Activated T-cell treated with anti-CD3 and anti-CD28 coated beads, Interleukin-2, amount 50 U/mL, for 1 hour (primary cell): ENCODE measurements around the gene ZNF689.
A peak's percentile ranks its signal among the peaks of the same experiment; 100 is the strongest.
"Not testable (repeated sequence)": the region's sequence is repeated elsewhere in the genome, so short reads cannot be mapped to it uniquely, and the experiment has no call there.

Source experiments
- DNase-seq: peaks from one replicate; pipeline ENCODE4 v3.0.0-alpha.2; 2020

Gene ZNF689

DNA sequence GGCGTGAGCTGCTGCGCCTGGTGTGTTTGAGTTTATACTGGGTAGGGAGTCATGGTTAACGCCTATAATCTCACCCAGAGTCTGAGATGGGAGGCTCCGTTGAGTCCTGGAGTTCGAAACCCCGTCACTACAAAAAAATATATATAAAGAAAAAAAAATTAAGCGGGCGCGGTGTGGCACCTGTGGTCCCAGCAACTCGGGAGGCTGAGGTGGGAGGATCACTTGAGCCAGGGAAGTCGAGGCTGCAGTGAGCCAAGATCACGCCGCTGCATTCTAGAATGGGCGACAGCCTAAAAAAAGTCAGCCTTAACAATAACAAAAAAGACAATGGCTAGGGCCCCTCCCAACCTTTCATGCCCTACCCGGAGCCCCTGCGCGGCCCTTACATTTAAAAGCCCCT lies 23.3 kb upstream of the ZNF689 start:
- no peak for DNase-seq

DNA sequence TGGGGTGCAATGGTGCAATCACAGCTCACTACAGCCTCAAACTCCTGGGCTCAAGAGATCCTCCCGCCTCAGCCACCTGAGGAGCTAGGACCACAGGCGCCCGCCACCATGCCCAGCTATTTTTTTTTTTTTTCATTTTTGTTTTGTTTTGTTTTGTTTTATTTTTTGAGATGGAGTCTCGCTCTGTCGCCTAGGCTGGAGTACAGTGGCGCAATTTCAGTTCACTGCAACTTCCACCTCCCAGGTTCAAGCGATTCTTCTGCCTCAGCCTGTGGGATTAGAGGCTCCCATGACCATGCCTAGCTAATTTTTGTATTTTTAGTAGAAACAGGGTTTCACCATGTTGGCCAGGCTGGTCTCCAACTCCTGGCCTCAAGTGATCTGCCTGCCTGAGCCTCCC lies 22.3 kb upstream of the ZNF689 start:
- not testable (repeated sequence) for DNase-seq

GRCh38 chr16:30628628-30629540 lies 18.7 kb upstream of the ZNF689 start:
- peak; percentile 91 for DNase-seq

DNA sequence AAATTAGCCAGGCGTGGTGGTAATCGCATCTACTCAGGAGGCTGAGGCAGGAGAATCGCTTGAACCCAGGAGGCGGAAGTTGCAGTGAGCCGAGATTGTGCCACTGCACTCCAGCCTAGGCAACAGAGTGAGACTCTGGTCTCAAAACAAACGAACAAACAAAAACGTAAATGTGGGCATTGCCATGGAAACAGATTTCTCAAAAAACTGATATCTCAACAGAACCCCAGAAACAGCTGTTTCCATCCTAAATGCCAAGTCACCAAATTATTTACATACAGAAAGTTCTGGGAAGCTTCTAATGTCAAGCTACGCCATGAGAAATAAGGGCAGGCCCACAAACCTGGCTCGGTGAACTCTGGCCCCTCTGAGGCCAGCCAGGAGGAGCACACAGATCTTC lies 16.0 kb upstream of the ZNF689 start:
- DNase-seq, result no peak

DNA sequence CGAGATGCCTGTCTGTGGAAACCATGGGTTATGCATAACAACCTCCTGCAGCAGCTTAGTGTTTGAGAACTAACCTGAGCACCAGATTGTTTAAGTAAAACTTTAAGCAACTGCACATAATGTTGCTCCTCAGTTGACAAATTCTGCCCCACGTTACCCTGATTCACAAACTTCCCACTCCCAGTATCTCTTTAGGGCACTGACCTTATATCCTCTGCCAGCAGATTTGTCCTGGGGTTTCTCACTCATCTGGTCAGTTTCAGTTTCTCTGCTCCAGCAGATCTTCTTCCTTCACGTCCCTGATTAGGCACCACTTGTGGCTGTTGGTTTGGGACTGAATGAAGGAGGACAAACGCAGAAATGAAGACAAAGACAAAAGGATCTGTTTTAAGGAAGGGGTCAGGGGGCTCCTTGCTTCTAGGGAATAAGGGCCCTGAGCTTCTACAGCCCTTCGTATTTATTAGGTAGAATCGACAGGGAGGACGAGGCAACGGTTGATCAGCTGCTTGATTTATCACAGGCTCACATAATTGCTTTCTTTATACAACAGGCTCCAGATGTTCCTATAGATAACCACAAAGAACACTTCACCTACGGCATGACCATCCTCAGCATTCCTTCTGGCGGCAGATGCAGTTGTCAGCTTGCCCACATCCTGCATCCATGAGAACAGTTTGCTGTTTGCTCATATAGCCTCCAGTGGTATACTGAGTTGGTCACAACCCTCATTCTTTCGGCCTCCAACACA lies 13.5 kb upstream of the ZNF689 start:
- no peak for DNase-seq

DNA sequence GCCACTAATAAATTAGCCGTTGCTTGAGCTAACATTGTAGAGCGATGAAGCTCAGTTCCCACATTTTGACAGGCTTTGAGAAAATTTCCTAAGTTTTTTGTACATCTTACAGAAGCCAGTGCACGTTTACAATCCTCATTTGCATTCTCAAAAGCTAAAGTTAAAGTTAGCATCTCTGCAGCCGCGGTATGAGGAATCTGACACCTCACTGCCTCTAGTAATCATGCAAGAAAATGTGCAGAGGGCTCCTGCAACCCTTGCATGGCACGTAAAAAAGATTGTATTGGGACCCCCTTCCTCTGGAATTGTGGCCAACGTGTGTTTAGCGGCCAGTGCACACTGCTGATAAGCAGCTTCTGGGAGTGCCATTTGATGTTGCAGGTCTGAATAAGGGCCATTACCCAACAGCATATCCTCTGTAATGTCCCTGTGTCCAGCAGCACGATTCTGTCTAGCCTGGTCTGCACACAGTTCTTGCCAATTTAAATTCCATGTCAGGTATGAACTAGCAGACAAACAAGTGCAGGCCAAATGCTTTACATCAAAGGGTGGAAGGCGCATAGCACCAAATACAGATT lies 12.4 kb upstream of the ZNF689 start:
- DNase-seq, result no peak

- DNase-seq, result no peak
Measured at GRCh38 chr16:30621765-30622164, 11.6 kb upstream of the ZNF689 start.

GRCh38 chr16:30620169-30620568 lies 10.0 kb upstream of the ZNF689 start:
- DNase-seq, result no peak

- DNase-seq, result no peak
Measured at GRCh38 chr16:30619638-30620037, 9.4 kb upstream of the ZNF689 start.

DNA sequence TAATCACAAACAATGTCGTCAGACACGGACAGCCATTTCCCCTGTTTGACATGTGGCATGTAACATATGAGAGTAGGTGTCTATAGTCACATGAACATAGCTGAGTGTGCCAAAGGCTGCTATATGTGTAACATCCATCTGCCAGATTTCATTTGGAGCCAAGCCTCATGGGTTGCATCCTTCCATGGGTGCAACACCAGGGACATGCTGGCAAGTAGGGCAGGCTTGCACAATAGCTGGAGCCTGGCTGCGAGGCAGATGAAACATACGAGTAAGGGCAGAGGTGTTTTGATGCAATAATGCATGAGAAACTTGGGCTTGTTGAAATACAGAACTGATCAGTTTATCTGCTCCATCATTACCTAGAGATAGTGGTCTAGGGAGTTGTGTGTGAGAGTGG lies 9.0 kb upstream of the ZNF689 start:
- no peak for DNase-seq

GRCh38 chr16:30615358-30616091 lies 5.3 kb upstream of the ZNF689 start:
- peak; percentile 71 for DNase-seq

DNA sequence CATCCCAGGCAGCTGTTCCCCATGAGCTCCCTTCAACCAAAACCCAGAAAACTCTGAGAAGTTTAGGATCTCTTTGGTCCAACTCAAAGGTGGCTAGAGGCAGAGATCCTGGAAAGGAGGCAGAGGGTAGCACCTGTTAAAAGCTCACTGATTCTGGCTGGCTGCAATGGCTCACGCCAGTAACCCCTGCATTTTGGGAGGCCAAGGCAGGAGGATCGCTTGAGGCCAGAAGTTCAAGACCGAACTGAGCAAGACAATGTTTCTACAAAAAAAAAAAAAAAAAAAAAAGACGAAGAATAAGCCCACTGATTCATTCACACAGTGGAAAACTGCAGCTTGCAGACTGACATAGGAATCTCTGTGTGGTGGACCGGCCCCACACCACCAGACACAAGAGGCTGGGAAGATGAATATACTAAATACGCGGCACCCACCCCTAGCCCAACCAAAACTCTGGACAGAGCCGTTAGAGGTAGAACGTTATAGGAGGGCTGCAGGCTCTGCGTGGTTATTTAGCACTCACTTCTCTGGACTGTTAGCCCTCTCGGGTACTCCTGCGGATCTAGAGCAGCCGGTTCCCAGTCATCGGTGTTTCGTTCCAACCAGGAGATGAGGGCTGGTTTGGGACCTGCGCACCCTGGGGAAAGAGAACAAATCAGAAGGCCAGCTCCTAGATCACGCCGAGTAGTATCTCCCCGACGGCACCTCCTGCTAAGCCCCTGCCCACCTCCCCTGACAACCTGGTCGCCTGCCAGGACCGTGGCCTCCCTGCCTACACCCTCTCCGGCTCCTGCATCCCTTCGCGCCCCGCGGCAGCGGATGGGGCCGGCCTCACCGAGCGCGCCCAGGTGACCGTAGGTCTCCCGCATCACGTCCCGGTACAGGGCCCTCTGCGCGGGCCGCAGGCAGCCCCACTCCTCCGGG lies 925 bp downstream of the ZNF689 start:
- no peak for DNase-seq

DNA sequence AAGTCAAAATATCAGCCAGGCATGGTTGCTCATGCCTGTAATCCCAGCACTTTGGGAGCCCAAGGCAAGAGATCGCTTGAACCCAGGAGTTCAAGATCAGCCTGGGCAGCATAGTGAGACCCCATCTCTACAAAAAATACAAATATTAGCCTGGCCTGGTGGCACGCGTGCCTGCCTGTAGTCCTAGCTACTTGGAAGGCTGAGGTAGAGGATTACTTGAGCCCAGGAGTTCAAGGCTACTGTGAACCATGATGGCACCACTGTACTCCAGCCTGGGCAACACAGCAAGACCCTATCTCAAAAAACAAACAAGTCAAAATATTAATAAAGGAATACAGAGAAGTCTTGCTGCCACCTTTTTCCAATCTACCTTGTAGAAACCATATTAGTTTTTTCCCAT lies 4.2 kb downstream of the ZNF689 start:
- DNase-seq, result no peak

DNA sequence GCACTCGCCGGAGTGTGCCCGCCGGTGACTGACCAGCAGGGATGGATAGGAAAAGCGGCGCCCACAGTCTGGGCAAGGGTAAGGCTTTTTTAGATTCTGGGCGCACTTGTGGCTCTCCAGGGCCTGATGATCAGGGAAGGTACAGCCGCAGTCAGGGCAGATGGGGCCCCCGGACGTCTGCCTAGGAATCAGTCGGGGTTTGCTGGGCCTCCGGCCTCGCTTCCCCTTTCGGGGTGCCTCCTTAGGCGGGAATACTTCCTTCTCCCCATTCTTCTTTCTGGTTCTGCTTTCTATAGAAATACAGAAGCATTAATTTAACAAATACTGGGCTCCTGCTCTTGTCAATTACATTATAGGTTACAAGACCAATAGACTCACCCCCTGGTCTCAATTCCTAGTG lies 5.0 kb downstream of the ZNF689 start:
- no peak for DNase-seq

- no peak for DNase-seq
Measured at GRCh38 chr16:30604316-30604947, 5.8 kb downstream of the ZNF689 start.

DNA sequence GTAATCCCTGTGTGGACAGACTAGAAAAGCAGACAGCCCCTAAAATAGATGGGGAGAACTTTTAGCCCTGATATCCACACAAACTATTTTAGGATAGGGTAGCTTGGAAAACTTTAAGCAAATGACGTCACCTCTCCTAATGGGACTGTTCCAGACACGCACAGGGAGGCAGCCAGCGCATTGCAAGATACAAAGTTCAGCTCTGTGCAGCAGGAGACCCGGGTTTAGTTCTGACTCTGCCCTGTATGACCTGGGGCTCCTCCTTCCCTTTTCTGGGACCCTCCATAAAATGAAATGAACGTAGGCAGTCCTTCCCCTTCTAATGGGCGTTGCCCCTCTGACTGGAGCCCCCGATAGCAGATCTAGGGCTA lies 6.3 kb downstream of the ZNF689 start:
- DNase-seq, result no peak

DNA sequence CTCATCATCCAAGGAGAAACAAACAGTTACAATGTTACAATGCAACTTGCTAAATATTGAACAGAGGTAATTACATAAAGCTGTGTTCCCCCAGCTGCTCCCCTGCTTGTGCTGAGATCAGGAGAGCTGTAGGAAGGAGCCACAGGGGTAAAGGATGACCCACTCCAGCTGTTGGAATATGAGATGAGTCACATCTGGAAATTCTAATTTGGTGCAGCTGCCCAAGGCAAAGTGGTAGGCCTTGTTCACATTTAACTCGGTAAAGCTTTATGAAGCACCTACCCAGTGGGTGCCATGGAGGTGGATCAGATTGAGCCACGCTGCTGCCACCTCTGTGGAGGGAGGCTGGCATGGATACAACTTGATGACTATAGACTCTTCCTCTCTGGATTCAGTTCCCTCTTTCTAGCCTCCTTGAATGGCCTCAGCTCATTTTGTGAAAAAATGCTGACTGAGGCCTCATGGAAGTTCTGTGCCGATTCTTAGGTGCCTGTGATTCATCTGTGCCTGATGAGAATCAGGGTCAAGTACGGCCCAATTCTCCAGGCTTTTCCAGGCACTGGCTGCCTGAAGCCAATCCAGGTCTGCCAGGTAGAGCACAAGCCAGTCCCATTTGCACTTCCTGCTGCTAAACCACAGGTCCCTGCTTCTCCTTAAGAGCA lies 7.4 kb downstream of the ZNF689 start:
- no peak for DNase-seq

- DNase-seq, result no peak
Measured at GRCh38 chr16:30601966-30602365, 8.2 kb downstream of the ZNF689 start.

- DNase-seq, result no peak
Measured at GRCh38 chr16:30600929-30601328, 9.3 kb downstream of the ZNF689 start.

GRCh38 chr16:30600215-30600614 lies 10.0 kb downstream of the ZNF689 start:
- DNase-seq, result no peak

DNA sequence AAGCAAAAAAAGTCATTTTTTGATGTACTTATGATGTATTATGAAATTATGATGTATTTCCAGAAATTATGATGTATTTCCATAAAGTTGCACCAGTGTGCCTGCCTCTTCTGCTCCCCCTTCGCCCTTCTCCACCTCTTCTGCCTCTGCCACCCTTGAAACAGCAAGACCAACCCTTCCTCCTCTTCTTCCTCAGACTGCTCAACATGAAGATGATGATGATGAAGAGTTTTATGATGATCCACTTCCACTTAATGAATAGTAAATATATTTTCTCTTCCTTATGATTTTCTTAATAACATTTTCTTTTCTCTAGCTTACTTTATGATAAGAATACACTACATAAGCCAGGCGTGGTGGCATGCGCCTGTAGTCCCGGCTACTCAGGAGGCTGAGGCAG lies 17.3 kb downstream of the ZNF689 start:
- DNase-seq, result no peak
